Caco-2 (cell line): ENCODE measurements around the gene SLC6A17. TPM values are rescaled to one million over a fixed set of nuclear protein-coding genes. Genes with fewer than 3 reads are reported as not detected.

Experiments used
- BruUV-seq: library from RNA; stranded (reverse); fragments of 400-500 nt; replicated peaks from 2 replicates; lab custom pipeline; 2021; lab: Mats Ljungman, UMichigan
- CTCF ChIA-PET: fragments of 300-600 bp; sonication (Branson Sonifier 250); formaldehyde crosslinking; loops from one replicate; lab custom pipeline; 2022; ENCODE audit warnings: antibody characterized with exemption; lab: Charles Lee
- POLR2A ChIA-PET: fragments of 300-600 bp; sonication (Branson Sonifier 250); formaldehyde crosslinking; loops from one replicate; lab custom pipeline; 2022; ENCODE audit warnings: antibody characterized with exemption; lab: Charles Lee
- DNase-seq, 2 experiments: peaks; one replicate each; pipeline versions ENCODE4 v3.0.0 to v3.0.0-alpha.2; 2020 to 2022
- H3K27me3 ChIP-seq: replicated peaks from 2 replicates; pipeline ENCODE4 v1.6.0; 2011; ENCODE audit warnings: low read length; ENCODE audit not compliant: control insufficient read depth, insufficient read depth
- H3K36me3 ChIP-seq: 2 replicates; pipeline ENCODE4 v1.5.1; 2011; ENCODE audit warnings: low read length; ENCODE audit not compliant: control insufficient read depth, insufficient read depth
- H3K4me1 ChIP-seq: fragments of 250-450 bp; sonication (Bioruptor Pico); 2 replicates; pipeline ENCODE4 v1.5.1; 2020; ENCODE audit warnings: mild to moderate bottlenecking
- H3K4me3 ChIP-seq: 2 replicates; pipeline ENCODE4 v1.5.1; 2011; ENCODE audit warnings: low read depth, mild to moderate bottlenecking, control low read depth, low read length
- H3K9me3 ChIP-seq: fragments of 250-450 bp; sonication (Bioruptor Pico); 2 replicates; pipeline ENCODE4 v1.5.1; 2020; ENCODE audit warnings: mild to moderate bottlenecking, moderate library complexity
- H3K27ac Mint-ChIP-seq: one replicate; pipeline ENCODE4 v1.8.0; 2022; ENCODE audit warnings: mixed read lengths; ENCODE audit not compliant: unreplicated experiment
- H3K27me3 Mint-ChIP-seq: one replicate; pipeline ENCODE4 v1.8.0; 2022; ENCODE audit warnings: mixed read lengths; ENCODE audit not compliant: insufficient read depth, unreplicated experiment
- H3K36me3 Mint-ChIP-seq: one replicate; pipeline ENCODE4 v1.8.0; 2022; ENCODE audit warnings: mild to moderate bottlenecking, mixed read lengths; ENCODE audit not compliant: insufficient read depth, unreplicated experiment
- H3K4me1 Mint-ChIP-seq: one replicate; pipeline ENCODE4 v1.8.0; 2022; ENCODE audit warnings: low read depth, mixed read lengths; ENCODE audit not compliant: unreplicated experiment
- H3K4me3 Mint-ChIP-seq: one replicate; pipeline ENCODE4 v1.8.0; 2022; ENCODE audit warnings: mild to moderate bottlenecking, moderate library complexity, mixed read lengths; ENCODE audit not compliant: unreplicated experiment
- H3K9me3 Mint-ChIP-seq: one replicate; pipeline ENCODE4 v1.8.0; 2022; ENCODE audit warnings: mixed read lengths; ENCODE audit not compliant: unreplicated experiment
- intact Hi-C: fragments of 100-400 bp; cut with micrococcal nuclease; formaldehyde crosslinking; loops from one replicate; pipeline ENCODE4 v1.10.0; 2022; ENCODE audit not compliant: unreplicated experiment
- total RNA-seq: library from RNA; stranded (reverse); gene quantifications from 2 replicates; pipeline ENCODE4 v1.2.3, GENCODE V29; 2022
- TF ChIP-seq, protein P1 (sequence below), 2 experiments: fragments of 200-600 bp in 1 of 2; IDR thresholded peaks; 1 replicate in 1 of 2; 2 replicates in 1 of 2; pipeline versions ENCODE4 v1.5.1 to v1.8.0; 2011 to 2022; ENCODE audit warnings: antibody characterized with exemption in 1 of 2, control low read depth in 1 of 2, inconsistent platforms in 1 of 2, low read depth in 1 of 2, low read length in 1 of 2, mild to moderate bottlenecking in 1 of 2, moderate library complexity in 1 of 2; ENCODE audit not compliant: insufficient read depth in 1 of 2, severe bottlenecking in 1 of 2, unreplicated experiment in 1 of 2

SLC6A17 gene
- total RNA-seq, 1 experiment from 2014 or later: not detected

GRCh38 chr1:110207831-110208230 lies 57.5 kb downstream of the SLC6A17 start:
- Histone ChIP-seq H3K4me3 (no peak overlapping the region), H3K36me3 (no peaks in the 10 kb centered on the region), H3K4me1 (peaks cover 4% of the 10 kb centered on the region; the same call in 1 of the 2 replicates), H3K9me3 (no peaks in the 10 kb centered on the region), H3K27me3 (no peaks in the 10 kb centered on the region)
- peak; percentile 55 to 69 for DNase-seq
- no peaks in the 10 kb centered on the region for H3K27me3 Mint-ChIP-seq
- BruUV-seq: no TSS peak
- no peak overlapping the region for H3K27ac Mint-ChIP-seq
- no peaks in the 10 kb centered on the region for H3K4me1 Mint-ChIP-seq
- no peak overlapping the region for H3K4me3 Mint-ChIP-seq
- H3K36me3 Mint-ChIP-seq: peaks cover 4% of the 10 kb centered on the region
- ChIA-PET CTCF (interaction anchor here (0.5 to 5.1 kb wide), 23 partner anchors 11 to 398 kb away, joined by 3 to 89 read pairs (median 5); partner anchors contain the start of genes KCNA2 and RBM15), POLR2A (interaction anchor here (1.0 kb wide), 1 partner anchor 117 kb away, joined by 4 read pairs; no protein-coding TSS in a partner anchor)
- TF ChIP-seq, protein P1, sequence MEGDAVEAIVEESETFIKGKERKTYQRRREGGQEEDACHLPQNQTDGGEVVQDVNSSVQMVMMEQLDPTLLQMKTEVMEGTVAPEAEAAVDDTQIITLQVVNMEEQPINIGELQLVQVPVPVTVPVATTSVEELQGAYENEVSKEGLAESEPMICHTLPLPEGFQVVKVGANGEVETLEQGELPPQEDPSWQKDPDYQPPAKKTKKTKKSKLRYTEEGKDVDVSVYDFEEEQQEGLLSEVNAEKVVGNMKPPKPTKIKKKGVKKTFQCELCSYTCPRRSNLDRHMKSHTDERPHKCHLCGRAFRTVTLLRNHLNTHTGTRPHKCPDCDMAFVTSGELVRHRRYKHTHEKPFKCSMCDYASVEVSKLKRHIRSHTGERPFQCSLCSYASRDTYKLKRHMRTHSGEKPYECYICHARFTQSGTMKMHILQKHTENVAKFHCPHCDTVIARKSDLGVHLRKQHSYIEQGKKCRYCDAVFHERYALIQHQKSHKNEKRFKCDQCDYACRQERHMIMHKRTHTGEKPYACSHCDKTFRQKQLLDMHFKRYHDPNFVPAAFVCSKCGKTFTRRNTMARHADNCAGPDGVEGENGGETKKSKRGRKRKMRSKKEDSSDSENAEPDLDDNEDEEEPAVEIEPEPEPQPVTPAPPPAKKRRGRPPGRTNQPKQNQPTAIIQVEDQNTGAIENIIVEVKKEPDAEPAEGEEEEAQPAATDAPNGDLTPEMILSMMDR (IDR thresholded peaks at IDR 0.05; ENCODE audit: insufficient read depth in 1 of 2, low read depth in 1 of 2, low read length in 1 of 2, severe bottlenecking in 1 of 2, unreplicated experiment in 1 of 2): peak; percentile 71 to 75
- intact Hi-C loops: loop anchor here (1.0 kb wide), 2 partner anchors 104 to 252 kb away; no protein-coding TSS in a partner anchor
- H3K9me3 Mint-ChIP-seq: no peaks in the 10 kb centered on the region

- ChIA-PET POLR2A (interaction anchor here (2.0 kb wide), 1 partner anchor 130 kb away, joined by 5 read pairs; the partner anchor contains the start of gene RBM15), CTCF (interaction anchor here (0.7 to 5.1 kb wide), 7 partner anchors 12 to 287 kb away, joined by 4 to 89 read pairs (median 17); no protein-coding TSS in a partner anchor)
- TF ChIP-seq, protein P1 (IDR thresholded peaks at IDR 0.05; ENCODE audit: insufficient read depth in 1 of 2, low read depth in 1 of 2, low read length in 1 of 2, severe bottlenecking in 1 of 2, unreplicated experiment in 1 of 2): no peak
- Mint-ChIP-seq H3K4me3 (peak overlapping the region; percentile 85), H3K27me3 (no peaks in the 10 kb centered on the region), H3K9me3 (no peaks in the 10 kb centered on the region), H3K36me3 (peaks cover 4% of the 10 kb centered on the region), H3K27ac (no peak overlapping the region), H3K4me1 (no peaks in the 10 kb centered on the region)
- intact Hi-C loops: loop anchor here (1.0 kb wide), 1 partner anchor 251 kb away; no protein-coding TSS in a partner anchor
- Histone ChIP-seq H3K4me1 (peaks cover 4% of the 10 kb centered on the region; the same call in 1 of the 2 replicates), H3K4me3 (peak overlapping the region; percentile 51), H3K9me3 (no peaks in the 10 kb centered on the region), H3K27me3 (no peaks in the 10 kb centered on the region), H3K36me3 (no peaks in the 10 kb centered on the region)
- no TSS peak for BruUV-seq
- no peak for DNase-seq
Measured at GRCh38 chr1:110208916-110209645, 58.8 kb downstream of the SLC6A17 start.
